HepG2 (cell line): ENCODE data around the gene GRPEL2. TPM values are rescaled to one million over a fixed set of nuclear protein-coding genes. Genes with fewer than 3 reads are reported as not detected.

Experiments used
- KDM5A ChIP-seq: fragments of 200-600 bp; sonication (generic); IDR thresholded peaks from 2 replicates; pipeline ENCODE4 v1.7.0; 2018; ENCODE audit warnings: antibody characterized with exemption, mild to moderate bottlenecking, low read length, borderline replicate concordance
- NR2C2 ChIP-seq: sonication (generic); formaldehyde crosslinking; IDR thresholded peaks from 2 replicates; pipeline ENCODE4 v1.4.0; 2020; ENCODE audit warnings: missing genetic modification reagents, mild to moderate bottlenecking, moderate library complexity, borderline replicate concordance
- RBM39 ChIP-seq: fragments of 200-400 bp; formaldehyde crosslinking; IDR thresholded peaks from one replicate; pipeline ENCODE4 v1.6.1; 2018; ENCODE audit warnings: antibody characterized with exemption, mild to moderate bottlenecking, low read depth, low read length; ENCODE audit not compliant: poor library complexity, severe bottlenecking
- RCOR2 ChIP-seq: IDR thresholded peaks from 2 replicates; pipeline ENCODE4 v1.6.1; 2016; ENCODE audit warnings: missing biosample characterization, missing genetic modification reagents
- REL ChIP-seq: sonication (generic); formaldehyde crosslinking; conservative IDR thresholded peaks from 2 replicates; pipeline ENCODE4 v1.8.0; 2022; ENCODE audit warnings: mild to moderate bottlenecking, missing genetic modification reagents, moderate library complexity
- ZBTB38 ChIP-seq: sonication (generic); formaldehyde crosslinking; IDR thresholded peaks from 2 replicates; pipeline ENCODE4 v1.5.1; 2020; ENCODE audit warnings: mild to moderate bottlenecking, missing genetic modification reagents
- ZNF12 ChIP-seq: sonication (generic); formaldehyde crosslinking; IDR thresholded peaks from 2 replicates; pipeline ENCODE4 v1.5.0; 2020; ENCODE audit warnings: missing genetic modification reagents
- ZNF224 ChIP-seq: sonication (generic); formaldehyde crosslinking; IDR thresholded peaks from 2 replicates; pipeline ENCODE4 v1.5.0; 2020; ENCODE audit warnings: mild to moderate bottlenecking, missing genetic modification reagents
- ZNF547 ChIP-seq: sonication (generic); formaldehyde crosslinking; IDR thresholded peaks from 2 replicates; pipeline ENCODE4 v1.5.1; 2020; ENCODE audit warnings: mild to moderate bottlenecking, missing genetic modification reagents
- ZNF556 ChIP-seq: sonication (generic); formaldehyde crosslinking; IDR thresholded peaks from 2 replicates; pipeline ENCODE4 v1.4.0; 2020; ENCODE audit warnings: mild to moderate bottlenecking, missing genetic modification reagents, borderline replicate concordance
- ZNF572 ChIP-seq: sonication (generic); formaldehyde crosslinking; IDR thresholded peaks from 2 replicates; pipeline ENCODE4 v1.5.1; 2020; ENCODE audit warnings: mild to moderate bottlenecking, missing genetic modification reagents
- ZNF670 ChIP-seq: sonication (generic); formaldehyde crosslinking; IDR thresholded peaks from 2 replicates; pipeline ENCODE4 v1.8.0; 2022; ENCODE audit warnings: mild to moderate bottlenecking, missing genetic modification reagents, borderline replicate concordance
- ZNF773 ChIP-seq: sonication (generic); formaldehyde crosslinking; IDR thresholded peaks from 2 replicates; pipeline ENCODE4 v1.4.0; 2020; ENCODE audit warnings: missing genetic modification reagents, borderline replicate concordance
- ZNF816 ChIP-seq: sonication (generic); formaldehyde crosslinking; IDR thresholded peaks from 2 replicates; pipeline ENCODE4 v1.8.0; 2022; ENCODE audit warnings: missing genetic modification reagents, mild to moderate bottlenecking, borderline replicate concordance
- ZSCAN9 ChIP-seq: IDR thresholded peaks from 2 replicates; pipeline ENCODE4 v1.6.1; 2016; ENCODE audit warnings: borderline replicate concordance
- polyA plus RNA-seq, 8 experiments: library from polyadenylated mRNA; depleted of rRNA in 3 of 8; stranded (reverse) in 7 of 8; unstranded in 1 of 8; fragments of >200 nt; fragmentation: Illumina TruSeq in 4 of 8; extraction: Trizol in 4 of 8; gene quantifications; 2 replicates each; pipeline versions ENCODE4 v1.2.1 to v1.2.3, GENCODE V29; 2011 to 2016; ENCODE audit warnings: low read depth in 4 of 8, missing spikeins in 1 of 8, mixed read lengths in 1 of 8; ENCODE audit not compliant: insufficient read depth in 1 of 8
- total RNA-seq, 5 experiments: library from RNA; depleted of rRNA; stranded (reverse); fragments of >200 nt; fragmentation: Illumina TruSeq; extraction: Trizol; gene quantifications; 2 replicates each; pipeline ENCODE4 v1.2.3, GENCODE V29; 2016; ENCODE audit warnings: low read depth in 1 of 5
- TF ChIP-seq, protein P1 (sequence below): sonication (generic); formaldehyde crosslinking; IDR thresholded peaks from 2 replicates; pipeline ENCODE4 v1.8.0; 2022; ENCODE audit warnings: missing genetic modification reagents, mild to moderate bottlenecking, borderline replicate concordance
- TF ChIP-seq, protein P2 (sequence below): sonication (generic); formaldehyde crosslinking; conservative IDR thresholded peaks from 2 replicates; pipeline ENCODE4 v1.4.0; 2020; ENCODE audit warnings: mild to moderate bottlenecking, missing genetic modification reagents, moderate library complexity
- TF ChIP-seq, protein P3 (sequence below): IDR thresholded peaks from 2 replicates; pipeline ENCODE4 v1.6.1; 2016; ENCODE audit warnings: low read depth
- TF ChIP-seq, protein P4 (sequence below), 2 experiments: fragments of 450-650 bp in 1 of 2; sonication (generic) in 1 of 2; formaldehyde crosslinking; IDR thresholded peaks; 2 replicates each; pipeline versions ENCODE4 v1.5.0 to v1.8.0; 2020 to 2022; ENCODE audit warnings: mild to moderate bottlenecking in 1 of 2, missing genetic modification reagents in 1 of 2
- TF ChIP-seq, protein P5 (sequence below): sonication (generic); formaldehyde crosslinking; IDR thresholded peaks from 2 replicates; pipeline ENCODE4 v1.8.1; 2023; ENCODE audit warnings: mild to moderate bottlenecking, missing genetic modification reagents

The GRPEL2 gene
- total and polyA plus RNA-seq, 2 of the 13 experiments (the other 11 are each of a cell fraction or from before 2014, with no cell fraction given), result 13.1 to 16.6 TPM

DNA sequence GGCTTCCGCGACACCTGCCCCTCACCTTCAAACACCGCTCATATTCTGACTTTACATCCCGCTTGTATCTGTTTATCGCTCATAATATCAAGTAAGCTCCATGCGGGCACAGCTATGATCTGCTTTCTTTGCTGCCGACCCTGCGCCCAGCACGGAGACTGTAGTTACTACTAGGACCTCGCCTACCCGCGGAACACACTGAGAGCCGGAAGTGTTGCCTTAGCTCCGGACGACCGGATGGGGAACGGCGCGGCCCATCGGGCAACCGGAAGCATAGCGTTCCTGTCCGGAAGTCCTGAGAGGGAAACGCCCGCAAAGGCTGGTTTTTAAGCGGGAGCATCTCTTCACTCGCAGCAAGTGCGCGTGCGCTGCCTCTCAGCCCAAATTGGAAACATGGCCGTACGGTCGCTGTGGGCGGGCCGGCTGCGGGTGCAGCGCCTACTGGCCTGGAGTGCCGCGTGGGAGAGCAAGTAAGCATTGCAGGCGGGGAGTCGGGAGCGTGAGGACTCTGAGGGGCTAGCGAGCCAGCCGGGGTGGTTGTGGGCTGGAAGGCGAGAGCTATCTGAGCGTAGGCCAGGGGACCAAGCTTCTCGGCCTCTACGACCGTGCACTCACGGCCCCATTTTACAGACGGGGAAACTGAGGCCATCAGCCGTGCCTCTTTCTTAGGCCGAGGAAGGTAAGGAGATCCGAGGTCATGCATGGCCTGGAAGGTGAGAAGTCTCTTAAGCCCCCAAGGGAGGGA is at the start of gene GRPEL2 (continued):
- TF ChIP-seq REL (CRISPR knock-in tag) (0 out of 2 replicates have a peak, but pooled peaks have one; percentile 80), RBM39 (peak; percentile 90), ZNF547 (peak; percentile 85), ZNF224 (CRISPR knock-in tag) (peak; percentile 83; the same call in 1 of the 2 replicates), ZNF572 (0 out of 2 replicates have a peak, but pooled peaks have one; percentile 74), KDM5A (peak; percentile 86; the same call in 1 of the 2 replicates), NR2C2 (CRISPR knock-in tag) (peak; percentile 92), ZNF556 (CRISPR knock-in tag) (peak; percentile 20; the same call in 1 of the 2 replicates), ZNF816 (CRISPR knock-in tag) (peak; percentile 66; the same call in 1 of the 2 replicates), ZNF12 (CRISPR knock-in tag) (no peak), ZNF773 (peak; percentile 35; the same call in 1 of the 2 replicates), ZNF670 (CRISPR knock-in tag) (peak; percentile 86; the same call in 1 of the 2 replicates), ZSCAN9 (CRISPR knock-in tag) (peak; percentile 81; the same call in 1 of the 2 replicates), ZBTB38 (peak; percentile 77), RCOR2 (CRISPR knock-in tag) (peak; percentile 67; the same call in 1 of the 2 replicates)
- TF ChIP-seq, protein P1, sequence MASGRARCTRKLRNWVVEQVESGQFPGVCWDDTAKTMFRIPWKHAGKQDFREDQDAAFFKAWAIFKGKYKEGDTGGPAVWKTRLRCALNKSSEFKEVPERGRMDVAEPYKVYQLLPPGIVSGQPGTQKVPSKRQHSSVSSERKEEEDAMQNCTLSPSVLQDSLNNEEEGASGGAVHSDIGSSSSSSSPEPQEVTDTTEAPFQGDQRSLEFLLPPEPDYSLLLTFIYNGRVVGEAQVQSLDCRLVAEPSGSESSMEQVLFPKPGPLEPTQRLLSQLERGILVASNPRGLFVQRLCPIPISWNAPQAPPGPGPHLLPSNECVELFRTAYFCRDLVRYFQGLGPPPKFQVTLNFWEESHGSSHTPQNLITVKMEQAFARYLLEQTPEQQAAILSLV (CRISPR knock-in tag), result peak; percentile 34
- TF ChIP-seq, protein P2, sequence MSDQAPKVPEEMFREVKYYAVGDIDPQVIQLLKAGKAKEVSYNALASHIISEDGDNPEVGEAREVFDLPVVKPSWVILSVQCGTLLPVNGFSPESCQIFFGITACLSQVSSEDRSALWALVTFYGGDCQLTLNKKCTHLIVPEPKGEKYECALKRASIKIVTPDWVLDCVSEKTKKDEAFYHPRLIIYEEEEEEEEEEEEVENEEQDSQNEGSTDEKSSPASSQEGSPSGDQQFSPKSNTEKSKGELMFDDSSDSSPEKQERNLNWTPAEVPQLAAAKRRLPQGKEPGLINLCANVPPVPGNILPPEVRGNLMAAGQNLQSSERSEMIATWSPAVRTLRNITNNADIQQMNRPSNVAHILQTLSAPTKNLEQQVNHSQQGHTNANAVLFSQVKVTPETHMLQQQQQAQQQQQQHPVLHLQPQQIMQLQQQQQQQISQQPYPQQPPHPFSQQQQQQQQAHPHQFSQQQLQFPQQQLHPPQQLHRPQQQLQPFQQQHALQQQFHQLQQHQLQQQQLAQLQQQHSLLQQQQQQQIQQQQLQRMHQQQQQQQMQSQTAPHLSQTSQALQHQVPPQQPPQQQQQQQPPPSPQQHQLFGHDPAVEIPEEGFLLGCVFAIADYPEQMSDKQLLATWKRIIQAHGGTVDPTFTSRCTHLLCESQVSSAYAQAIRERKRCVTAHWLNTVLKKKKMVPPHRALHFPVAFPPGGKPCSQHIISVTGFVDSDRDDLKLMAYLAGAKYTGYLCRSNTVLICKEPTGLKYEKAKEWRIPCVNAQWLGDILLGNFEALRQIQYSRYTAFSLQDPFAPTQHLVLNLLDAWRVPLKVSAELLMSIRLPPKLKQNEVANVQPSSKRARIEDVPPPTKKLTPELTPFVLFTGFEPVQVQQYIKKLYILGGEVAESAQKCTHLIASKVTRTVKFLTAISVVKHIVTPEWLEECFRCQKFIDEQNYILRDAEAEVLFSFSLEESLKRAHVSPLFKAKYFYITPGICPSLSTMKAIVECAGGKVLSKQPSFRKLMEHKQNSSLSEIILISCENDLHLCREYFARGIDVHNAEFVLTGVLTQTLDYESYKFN (CRISPR knock-in tag), result peak; percentile 61; the same call in 1 of the 2 replicates
- TF ChIP-seq, protein P3, sequence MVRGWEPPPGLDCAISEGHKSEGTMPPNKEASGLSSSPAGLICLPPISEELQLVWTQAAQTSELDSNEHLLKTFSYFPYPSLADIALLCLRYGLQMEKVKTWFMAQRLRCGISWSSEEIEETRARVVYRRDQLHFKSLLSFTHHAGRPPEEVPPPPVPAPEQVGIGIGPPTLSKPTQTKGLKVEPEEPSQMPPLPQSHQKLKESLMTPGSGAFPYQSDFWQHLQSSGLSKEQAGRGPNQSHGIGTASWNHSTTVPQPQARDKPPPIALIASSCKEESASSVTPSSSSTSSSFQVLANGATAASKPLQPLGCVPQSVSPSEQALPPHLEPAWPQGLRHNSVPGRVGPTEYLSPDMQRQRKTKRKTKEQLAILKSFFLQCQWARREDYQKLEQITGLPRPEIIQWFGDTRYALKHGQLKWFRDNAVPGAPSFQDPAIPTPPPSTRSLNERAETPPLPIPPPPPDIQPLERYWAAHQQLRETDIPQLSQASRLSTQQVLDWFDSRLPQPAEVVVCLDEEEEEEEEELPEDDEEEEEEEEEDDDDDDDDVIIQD (CRISPR knock-in tag), result peak; percentile 58; the same call in 1 of the 2 replicates
- TF ChIP-seq, protein P4, sequence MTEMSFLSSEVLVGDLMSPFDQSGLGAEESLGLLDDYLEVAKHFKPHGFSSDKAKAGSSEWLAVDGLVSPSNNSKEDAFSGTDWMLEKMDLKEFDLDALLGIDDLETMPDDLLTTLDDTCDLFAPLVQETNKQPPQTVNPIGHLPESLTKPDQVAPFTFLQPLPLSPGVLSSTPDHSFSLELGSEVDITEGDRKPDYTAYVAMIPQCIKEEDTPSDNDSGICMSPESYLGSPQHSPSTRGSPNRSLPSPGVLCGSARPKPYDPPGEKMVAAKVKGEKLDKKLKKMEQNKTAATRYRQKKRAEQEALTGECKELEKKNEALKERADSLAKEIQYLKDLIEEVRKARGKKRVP (CRISPR knock-in tag; IDR thresholded peaks at IDR 0.05), result peak in 1 of 2 experiments; percentile 72; a peak in 1 of 4 replicates
- TF ChIP-seq, protein P5, sequence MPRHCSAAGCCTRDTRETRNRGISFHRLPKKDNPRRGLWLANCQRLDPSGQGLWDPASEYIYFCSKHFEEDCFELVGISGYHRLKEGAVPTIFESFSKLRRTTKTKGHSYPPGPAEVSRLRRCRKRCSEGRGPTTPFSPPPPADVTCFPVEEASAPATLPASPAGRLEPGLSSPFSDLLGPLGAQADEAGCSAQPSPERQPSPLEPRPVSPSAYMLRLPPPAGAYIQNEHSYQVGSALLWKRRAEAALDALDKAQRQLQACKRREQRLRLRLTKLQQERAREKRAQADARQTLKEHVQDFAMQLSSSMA (CRISPR knock-in tag), result 0 out of 2 replicates have a peak, but pooled peaks have one; percentile 53
